ENCODE results near the gene GALNT18. TPM values are rescaled to one million over a fixed set of nuclear protein-coding genes. Genes with fewer than 3 reads are reported as not detected.

The GALNT18 gene
- total RNA-seq, 4 donors from 2014 or later = 7.8 to 57.1 (median 17.8) TPM

DNA sequence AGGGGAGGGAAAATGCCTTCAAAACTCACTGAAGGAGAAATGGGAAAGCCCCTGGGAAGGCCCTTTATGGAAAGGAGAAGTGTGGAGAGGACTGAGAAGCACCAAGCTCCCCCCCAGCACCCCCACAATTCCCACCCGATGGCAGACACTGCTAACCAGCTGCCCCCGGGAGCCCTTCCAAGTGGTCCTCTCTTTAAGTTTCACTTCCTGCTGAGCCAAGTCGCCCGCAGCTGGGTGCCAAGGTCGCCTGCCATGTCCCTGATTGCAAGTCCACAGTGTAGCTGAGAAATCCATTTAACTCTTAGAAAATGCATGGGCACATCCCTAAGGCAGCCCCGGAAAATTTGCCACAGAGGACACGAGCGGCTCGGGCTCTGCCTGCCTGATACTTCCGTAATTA lies 68.2 kb downstream of the GALNT18 start:
- TF ChIP-seq, protein P1, sequence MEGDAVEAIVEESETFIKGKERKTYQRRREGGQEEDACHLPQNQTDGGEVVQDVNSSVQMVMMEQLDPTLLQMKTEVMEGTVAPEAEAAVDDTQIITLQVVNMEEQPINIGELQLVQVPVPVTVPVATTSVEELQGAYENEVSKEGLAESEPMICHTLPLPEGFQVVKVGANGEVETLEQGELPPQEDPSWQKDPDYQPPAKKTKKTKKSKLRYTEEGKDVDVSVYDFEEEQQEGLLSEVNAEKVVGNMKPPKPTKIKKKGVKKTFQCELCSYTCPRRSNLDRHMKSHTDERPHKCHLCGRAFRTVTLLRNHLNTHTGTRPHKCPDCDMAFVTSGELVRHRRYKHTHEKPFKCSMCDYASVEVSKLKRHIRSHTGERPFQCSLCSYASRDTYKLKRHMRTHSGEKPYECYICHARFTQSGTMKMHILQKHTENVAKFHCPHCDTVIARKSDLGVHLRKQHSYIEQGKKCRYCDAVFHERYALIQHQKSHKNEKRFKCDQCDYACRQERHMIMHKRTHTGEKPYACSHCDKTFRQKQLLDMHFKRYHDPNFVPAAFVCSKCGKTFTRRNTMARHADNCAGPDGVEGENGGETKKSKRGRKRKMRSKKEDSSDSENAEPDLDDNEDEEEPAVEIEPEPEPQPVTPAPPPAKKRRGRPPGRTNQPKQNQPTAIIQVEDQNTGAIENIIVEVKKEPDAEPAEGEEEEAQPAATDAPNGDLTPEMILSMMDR (IDR thresholded peaks at IDR 0.05; ENCODE audit: low read depth) = no peak

DNA sequence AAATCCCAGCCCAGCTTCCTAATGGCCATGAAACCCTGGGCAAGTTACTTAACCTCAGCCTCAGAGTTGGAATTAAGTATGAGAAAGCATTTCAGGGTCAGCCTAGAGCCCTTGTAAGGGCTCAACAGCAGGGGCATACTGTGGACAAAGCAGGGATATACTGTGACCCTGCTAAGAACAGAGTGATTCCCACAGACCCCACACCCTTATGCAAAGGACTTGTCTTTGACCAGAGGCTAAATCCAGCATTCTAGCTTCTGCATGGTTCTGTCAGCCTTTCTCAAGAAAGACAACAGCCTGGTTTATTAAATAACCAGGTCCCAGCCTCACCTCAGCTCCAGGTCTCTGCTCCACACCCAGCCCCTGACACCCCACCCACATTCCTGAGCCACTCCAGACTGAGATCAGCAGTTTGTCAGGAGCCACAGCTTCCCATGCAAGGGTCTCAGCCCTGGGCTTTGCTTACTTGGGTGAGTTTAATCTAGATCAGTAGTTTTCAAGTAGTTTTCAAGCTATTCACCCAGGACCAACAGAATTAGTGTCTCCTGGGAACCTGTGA lies 69.2 kb downstream of the GALNT18 start:
- TF ChIP-seq, protein P1 (IDR thresholded peaks at IDR 0.05; ENCODE audit: low read depth) = no peak

DNA sequence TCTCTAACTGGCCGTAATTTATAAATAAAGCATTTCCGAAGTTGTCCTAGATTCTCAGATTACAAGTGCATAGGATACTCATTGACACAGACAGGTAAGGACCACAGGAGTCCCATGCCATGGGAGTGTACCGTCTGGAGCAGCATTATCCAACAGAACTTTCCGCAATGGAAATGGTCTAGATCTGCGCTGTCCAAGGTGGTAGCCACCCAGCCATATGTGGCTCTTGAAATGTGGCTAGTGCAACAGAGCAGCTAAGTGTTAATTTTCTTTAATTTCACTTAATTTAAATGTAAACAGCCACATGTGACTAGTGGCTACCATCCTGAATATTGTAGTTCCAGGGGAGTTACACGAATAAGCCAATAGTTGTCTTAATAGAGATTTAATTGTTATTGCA lies 71.3 kb downstream of the GALNT18 start:
- TF ChIP-seq, protein P1 (IDR thresholded peaks at IDR 0.05; ENCODE audit: low read depth) = no peak

DNA sequence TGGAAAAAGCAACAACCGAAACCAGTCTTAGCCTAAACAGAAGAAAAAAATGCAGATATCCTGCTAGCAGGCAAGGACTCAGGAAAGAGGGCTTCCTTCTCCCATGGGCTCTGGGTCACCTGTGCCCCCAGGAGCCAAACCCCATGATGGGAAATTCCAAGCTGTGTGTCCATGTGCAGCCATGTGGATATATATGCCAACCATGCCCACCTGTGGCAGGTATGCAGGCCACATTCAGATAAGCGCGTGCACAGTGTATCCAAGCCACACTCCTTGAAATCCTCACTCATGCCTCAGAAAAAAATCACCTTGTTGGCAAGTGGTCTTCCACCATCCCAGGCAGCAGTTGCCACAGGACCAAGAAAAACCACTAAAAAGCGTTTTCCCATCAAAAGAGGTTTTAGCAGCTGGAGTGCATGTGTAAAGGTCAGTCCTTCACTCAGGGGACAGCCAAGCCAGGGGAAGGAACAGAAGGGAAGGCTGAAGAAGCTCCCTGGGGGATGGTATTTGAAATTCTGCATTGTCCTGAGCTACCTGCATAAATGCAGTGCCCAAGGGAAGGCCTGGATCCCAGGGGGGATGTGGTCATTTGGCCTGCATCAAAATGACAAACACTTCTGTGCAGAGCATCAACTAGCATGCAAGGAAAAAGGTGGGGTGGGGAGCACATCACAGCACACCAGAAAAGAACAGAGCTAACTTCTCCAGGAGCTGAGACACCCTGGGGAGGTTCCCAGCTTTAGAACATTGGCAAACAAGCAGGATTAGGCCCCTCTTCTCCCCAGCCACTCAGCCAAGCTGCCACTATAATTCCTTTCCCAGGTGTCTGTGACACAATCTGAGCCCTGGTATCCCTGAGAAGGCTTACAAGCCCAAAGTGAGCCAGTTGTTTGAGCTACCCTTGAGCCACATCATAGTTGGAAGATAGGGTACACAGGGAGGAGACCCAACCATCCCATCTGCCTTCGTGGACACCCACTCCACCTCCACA lies 76.2 kb downstream of the GALNT18 start:
- TF ChIP-seq, protein P1 (IDR thresholded peaks at IDR 0.05; ENCODE audit: low read depth) = no peak

DNA sequence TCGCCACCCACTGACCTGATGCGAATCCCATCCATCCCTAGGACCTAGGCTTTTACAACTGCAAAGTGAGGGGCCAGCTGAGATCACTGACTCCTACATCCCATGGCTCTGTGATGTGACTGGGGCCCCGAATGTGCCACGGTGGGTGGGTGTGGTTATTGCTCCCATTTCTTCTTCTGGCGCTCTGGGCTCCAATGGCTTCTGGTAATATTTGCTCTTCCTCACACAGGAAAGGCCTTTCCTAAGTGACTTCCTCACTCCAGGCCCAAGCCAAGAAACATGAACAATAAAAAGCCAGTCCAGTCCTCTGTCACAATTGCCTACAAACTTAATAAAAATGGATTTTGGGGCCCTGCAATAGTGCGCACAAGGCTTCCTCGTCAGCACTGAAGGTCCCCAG lies 78.1 kb downstream of the GALNT18 start:
- TF ChIP-seq, protein P1 (IDR thresholded peaks at IDR 0.05; ENCODE audit: low read depth) = no peak

DNA sequence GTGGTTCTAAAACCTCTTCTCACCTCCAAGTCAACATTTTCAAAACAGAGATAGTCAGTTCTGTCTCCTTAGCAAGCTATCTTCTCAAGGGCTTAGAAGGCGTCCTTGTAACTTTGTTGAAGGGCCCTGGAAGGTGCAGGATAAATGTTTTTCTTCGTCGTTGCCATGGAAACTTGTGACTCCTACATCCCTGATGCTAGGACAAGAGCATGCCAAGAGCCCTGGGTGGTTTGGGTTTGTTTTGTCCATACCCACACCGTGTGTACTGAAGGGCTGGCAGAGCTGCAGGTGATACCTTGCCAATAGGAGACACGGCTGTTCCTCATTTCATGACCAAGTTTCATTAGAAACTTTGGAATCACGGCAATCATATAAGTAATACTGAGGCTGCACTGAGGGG lies 81.6 kb downstream of the GALNT18 start:
- TF ChIP-seq, protein P1 (IDR thresholded peaks at IDR 0.05; ENCODE audit: low read depth) = no peak

DNA sequence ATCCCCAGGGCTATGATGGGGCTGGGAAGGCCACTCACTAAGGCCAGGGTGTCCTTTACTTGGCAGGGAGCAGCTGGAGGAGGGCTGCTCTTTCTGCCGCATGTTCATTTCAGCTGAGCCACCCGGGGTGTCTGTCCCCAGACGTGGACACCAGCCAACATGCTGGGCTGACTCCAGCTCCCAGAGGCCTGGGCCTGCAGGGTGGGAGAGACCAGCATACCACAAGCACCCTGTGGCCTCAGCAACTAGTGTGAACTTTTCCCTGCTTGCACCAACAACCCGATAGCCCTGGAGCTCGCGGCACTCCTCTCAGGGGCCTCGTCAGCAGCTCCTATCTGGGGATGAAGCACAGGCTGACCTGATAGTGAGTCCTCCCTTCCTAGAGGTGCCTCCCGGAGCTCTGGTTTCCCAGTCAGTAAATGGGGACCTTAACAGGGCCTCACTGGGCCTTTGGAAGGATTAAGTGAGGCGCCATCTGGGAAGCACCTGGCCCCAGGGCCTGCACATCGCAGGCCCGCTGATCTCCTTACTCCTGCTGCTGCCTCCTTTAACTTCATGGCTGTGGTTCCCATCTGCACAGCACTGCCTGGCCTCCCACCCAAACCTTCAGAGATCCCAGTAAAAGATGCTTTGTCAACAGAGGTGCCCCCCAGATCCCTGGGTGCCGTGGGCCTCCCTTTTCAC lies 83.4 kb downstream of the GALNT18 start:
- TF ChIP-seq, protein P1 (IDR thresholded peaks at IDR 0.05; ENCODE audit: low read depth) = no peak

Measured in subcutaneous adipose tissue (tissue), 4 donors.